Activated T-cell treated with anti-CD3 and anti-CD28 coated beads for 24 hours (primary cell): ENCODE data around the gene SLC29A3.
"Not testable (repeated sequence)": the region's sequence is repeated elsewhere in the genome, so short reads cannot be mapped to it uniquely, and the experiment has no call there.

Experiments used
- DNase-seq: peaks from one replicate; pipeline ENCODE4 v3.0.0-alpha.2; 2020; ENCODE audit warnings: low read depth

The SLC29A3 gene

DNA sequence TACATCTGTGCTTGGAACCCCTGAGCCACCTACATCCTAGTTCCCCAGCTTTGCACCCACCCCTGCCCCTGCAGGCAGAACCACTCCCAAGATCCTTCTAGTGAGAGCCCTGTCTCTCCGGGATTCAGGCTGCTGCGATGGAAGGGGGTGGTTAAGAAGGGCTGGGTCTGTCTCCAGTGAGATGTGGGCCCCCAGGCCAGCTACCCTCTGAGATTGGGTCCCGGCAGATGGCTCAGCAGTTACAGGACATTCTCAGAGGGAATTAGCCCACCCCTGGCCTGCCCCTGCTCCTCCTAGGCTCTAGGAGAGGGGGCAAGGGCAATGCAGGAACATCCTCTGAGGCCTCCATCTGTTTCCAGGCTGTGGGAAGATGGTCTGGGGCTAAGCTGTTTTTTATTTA lies 27.7 kb downstream of the SLC29A3 start:
- DNase-seq = no peak

DNA sequence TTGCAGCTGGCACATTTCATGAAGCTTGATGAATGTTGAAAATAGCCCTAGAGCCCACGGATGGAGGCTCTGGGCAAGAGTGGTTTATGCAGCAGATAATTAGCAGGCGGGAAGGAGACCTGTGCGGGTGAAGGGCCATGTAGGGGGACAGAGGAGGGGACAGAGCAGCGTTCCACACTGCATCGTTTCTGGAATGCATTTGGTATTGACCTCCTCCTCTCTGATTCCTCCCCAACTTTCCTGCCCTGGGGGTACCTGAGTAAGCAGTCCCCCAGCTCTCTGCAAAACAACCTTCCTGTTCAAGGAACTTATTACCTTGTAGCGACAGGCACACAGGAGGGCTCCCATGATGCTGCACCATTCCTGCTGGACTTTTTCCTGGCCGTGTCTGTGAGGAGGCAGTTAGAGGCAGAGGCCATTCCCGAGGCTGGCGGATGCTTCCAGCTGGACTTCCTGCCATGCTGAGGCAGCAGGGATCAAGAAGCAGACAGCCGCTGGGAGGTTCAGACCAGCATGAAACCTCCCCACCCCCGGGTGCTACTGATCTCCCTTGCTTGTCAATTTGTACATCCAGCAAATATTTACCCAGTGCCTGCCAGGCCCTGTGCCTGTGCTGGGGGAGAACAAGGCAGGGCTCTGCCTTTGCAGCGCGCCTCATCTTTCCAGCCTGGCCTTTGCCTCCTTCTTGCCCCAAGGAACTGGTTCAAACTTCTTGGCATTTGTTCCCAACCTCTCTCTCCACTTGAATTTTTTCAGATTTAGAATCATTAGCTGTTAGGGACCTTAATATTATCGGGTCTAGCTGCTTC lies 28.7 kb downstream of the SLC29A3 start:
- DNase-seq = no peak

DNA sequence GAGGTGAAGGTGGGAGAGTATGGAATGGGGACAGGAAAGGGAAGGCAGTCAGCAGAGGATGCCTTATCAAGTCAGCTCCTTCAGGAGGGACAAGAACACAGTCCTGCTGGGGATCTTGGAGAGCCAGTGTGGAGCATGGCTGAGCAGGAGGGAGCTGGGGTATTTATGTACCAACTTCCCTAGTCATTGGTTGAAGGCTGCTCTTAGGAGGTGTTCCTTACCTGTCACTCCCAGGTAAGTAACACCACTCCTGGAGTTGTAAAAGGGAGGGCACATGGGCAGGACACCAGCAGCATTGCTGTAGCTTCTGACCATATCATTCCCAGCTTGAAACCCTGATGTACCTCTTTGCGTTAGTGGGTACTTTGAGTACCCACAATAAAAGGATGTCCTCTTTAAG lies 29.8 kb downstream of the SLC29A3 start:
- no peak for DNase-seq

DNA sequence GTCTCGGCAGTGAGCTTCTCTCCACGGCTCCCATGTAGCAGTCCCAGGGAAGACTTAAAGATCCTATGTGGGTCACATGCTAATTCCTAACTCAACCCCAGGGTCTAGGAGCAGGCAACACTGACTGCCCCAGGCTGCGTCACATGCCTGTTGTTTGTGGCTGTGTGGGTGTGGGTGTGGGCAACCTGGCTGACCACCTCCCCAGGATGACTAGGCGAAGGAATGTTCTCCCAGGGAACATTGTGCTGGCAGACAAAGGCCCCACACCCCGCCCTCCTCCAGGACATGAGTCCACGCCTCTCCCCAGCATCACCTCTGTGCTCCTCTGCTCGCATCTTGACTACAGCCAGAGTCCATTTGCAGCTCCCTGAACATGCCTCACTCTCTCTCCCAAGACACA lies 30.3 kb downstream of the SLC29A3 start:
- DNase-seq = no peak

DNA sequence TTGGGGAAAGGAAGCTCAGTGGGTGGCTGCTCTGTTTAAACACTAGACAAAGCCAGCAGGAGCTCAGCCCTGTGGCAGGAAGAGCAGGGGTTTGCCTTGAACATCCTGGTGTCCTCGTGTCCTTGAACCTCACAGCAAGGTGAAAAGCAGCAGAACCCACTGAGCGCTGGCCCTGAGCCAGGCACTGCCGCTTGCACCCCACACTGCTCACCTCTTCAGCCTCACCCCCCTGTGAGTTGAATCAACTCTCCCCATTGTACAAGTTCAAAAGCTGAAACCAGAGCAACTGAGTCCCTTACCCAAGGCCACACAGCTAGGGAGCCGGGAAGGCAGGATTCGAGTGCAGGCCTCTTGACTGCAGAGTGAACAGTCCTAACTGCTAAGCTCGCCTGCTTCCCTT lies 32.0 kb downstream of the SLC29A3 start:
- DNase-seq = no peak

DNA sequence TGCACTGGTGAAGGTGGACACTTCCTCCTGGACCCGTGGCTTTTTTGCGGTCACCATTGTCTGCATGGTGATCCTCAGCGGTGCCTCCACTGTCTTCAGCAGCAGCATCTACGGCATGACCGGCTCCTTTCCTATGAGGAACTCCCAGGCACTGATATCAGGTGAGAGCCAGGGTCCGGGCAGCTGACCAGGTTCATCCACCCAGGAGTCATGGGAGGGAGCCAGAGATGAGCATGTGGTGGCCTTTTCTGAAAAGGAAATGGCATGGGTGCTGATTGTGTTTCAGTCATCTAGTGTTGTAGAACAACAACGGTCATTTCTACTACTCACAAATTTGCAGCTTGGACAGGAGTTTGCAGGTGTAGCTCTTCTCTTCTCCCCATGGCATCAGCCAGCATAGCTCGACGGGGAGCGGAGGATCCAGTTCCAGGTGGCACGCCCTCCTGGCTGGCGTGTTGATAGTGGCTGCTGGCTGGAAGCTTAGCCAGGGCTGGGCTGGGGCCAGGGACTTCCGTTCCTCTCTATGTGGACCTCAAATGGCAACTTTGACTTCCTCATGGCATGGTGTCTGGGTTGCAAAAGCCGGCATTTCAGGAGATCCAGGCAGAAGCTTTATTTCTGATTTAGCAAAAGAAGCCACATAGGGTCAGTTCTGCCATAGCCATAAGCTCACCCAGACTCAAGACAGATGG lies 32.7 kb downstream of the SLC29A3 start:
- no peak for DNase-seq

DNA sequence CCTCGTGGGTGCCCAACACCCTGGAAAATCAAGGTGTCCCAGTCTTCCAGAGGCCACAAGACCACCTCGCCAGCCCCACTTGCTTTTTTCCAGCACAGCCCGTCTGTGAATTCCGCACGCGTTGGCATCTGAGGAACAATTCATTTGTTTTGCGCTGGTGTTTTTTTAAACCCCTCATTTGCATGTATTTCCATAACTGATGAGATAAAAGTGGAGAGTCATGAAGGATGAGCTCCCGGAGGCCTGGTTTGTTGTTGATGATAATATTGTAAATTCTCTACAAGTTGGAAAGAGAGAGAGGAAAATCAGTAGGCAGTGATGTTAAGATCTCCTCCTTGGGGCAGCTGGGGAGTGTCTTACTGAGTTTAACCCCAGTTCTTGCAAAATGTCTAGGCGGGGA lies 34.6 kb downstream of the SLC29A3 start:
- no peak for DNase-seq

DNA sequence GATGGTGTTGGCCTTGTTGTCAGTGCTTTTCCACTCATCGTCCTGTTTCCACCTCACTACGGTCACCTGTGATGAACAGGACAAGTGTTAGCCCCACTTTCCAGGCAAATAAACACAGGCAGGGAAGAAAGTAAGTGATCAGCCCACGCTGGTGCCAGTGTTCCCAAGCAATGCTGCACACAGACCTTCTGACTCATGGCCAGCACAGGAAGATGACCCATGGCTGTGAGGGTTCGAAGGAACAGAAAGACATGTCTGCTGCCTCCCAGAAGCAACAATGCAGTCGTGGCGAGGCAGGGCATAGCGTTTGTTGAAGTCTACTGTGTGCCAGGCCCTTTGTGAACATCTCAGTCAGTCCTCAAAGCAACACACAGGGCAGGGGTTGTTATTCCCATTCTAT lies 35.7 kb downstream of the SLC29A3 start:
- no peak for DNase-seq

DNA sequence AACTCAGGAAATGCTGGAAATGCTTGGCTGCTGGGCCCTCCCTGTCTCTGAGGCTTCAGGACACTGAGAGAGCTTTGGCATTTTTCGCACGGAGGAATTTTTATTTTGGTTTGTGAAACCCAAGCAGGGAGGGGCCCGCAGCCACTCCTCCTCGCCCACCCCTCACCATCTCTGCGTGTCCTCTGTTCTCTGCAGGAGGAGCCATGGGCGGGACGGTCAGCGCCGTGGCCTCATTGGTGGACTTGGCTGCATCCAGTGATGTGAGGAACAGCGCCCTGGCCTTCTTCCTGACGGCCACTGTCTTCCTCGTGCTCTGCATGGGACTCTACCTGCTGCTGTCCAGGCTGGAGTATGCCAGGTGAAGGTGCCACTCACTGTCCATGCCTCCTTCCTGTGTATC lies 36.8 kb downstream of the SLC29A3 start:
- no peak for DNase-seq

DNA sequence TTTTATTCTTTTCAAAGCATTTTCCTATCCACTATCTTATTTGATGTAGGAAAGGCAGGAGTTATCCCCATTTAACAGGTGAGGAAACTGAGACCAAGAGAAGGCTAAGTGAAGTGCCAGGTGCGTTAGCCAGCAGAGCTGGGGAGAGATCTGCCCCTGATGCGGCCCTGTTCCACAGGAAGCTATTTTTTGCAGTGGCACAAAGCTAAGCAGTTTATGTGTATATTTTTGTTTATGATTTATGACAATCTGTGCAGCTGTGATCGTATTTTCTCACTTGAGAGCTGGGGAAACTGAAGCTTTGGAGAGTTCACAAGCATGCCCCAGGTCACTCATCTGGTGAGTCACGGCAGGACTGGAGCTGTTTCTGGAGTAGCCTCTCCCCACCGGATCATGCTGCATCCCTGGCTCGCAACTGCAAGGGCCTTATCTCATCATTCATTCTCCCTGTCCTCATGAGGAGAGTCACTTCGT lies 38.8 kb downstream of the SLC29A3 start:
- DNase-seq = no peak

DNA sequence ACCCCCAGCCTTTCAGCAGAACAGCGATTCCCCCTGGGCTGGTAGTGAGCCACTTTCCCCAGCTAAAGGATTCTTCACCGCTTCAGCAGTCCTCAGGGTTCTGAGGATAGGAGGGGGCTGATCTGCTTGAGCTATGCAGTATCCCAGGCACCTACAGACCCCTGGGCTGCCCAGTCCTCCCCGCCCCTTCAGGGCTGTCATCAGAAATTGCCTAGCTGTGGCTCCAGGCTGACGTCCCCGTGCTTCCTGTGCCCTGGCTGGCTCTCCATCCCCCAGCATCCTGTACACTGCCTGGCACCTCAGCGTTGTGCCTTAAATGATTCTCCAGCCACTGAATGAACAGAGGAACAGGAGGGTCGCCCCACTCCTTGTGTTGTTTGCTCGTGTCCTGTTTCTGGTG lies 39.2 kb downstream of the SLC29A3 start:
- no peak for DNase-seq

DNA sequence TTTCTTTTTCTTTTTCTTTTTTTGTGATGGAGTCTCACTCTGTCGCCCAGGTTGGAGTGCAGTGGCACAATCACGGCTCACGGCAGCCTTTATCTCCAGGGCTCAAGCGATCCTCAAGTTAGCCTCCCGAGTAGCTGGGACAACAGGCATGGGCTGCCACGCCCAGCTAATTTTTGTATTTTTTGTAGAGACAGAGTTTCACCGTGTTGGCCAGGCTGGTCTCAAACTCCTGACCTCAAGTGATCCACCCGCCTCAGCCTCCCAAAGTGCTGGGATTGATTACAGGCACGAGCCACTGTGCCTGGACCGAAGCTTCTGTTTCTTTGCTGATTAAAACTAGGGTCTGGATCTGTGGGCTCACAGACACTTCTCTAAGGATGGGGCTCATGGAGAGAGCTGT lies 39.8 kb downstream of the SLC29A3 start:
- DNase-seq = not testable (repeated sequence)

DNA sequence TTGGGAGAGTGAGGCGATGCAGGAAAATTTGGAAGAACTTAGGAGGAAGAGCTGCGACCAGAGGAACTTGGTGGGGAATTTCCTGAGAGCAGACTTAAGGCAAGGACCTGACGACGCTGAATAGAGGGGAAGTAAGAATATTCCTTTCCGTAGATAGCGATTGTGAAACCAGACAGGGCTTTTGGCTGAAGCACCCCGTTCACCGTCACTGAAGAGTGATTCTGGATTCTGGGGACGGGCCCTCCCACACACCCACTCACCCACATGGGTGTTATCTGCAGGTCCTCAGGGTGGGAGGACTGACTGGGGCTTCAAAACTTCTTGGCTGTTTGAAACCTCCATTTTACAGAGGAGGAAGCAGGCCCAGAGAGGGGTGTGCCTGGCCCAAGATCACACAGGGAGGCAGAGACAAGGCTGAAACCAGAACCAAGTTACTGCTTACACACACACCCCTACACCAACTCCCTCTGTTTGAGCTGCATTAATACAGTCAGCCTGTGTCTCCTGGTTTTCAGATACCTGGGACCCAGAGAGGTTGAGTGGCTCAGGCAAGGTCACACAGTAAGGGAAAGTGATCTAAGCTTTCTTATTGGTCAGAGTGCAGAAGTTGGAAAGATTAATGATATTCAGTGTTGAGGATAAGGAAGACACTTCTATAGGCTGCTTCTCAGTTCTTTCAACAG lies 40.4 kb downstream of the SLC29A3 start:
- no peak for DNase-seq

DNA sequence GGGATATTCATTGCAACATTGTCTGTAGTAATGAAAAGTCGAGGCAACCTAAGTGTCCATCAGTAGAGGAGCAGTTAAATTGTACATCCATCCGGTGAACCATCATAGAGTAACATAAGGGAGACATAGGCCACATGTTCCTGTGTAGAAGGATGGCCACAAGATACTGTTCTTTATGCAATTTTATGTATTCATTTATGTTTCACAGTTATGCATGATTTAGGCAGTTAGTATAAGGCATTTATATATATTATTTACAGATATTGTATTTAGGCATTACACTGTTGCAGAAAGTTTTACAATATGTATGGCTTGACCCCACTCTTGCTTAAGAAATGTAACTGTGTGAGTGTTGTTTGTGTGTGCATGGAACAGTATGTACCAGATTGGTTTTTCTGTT lies 41.7 kb downstream of the SLC29A3 start:
- DNase-seq = no peak

DNA sequence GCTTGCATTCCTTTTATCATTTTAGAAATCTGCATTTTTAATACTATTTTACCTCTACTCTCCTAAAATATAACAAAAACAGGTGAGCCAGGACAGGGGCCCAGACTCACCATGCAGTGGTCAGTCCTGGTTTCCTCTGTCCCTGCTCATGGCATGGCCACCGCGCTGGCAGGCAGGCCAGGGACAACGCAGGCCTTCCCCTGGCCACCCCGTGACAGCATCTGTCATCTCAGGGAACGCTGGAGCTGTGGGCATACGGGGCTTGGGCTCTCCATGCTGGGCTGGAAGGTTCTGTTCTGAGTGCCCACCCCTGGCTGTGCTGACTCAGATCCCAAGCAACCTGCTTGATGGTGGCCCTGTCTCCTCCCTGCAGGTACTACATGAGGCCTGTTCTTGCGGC lies 42.5 kb downstream of the SLC29A3 start:
- no peak for DNase-seq

DNA sequence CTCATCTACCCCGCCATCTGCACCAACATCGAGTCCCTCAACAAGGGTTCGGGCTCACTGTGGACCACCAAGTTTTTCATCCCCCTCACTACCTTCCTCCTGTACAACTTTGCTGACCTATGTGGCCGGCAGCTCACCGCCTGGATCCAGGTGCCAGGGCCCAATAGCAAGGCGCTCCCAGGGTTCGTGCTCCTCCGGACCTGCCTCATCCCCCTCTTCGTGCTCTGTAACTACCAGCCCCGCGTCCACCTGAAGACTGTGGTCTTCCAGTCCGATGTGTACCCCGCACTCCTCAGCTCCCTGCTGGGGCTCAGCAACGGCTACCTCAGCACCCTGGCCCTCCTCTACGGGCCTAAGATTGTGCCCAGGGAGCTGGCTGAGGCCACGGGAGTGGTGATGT lies 43.1 kb downstream of the SLC29A3 start:
- DNase-seq = no peak

DNA sequence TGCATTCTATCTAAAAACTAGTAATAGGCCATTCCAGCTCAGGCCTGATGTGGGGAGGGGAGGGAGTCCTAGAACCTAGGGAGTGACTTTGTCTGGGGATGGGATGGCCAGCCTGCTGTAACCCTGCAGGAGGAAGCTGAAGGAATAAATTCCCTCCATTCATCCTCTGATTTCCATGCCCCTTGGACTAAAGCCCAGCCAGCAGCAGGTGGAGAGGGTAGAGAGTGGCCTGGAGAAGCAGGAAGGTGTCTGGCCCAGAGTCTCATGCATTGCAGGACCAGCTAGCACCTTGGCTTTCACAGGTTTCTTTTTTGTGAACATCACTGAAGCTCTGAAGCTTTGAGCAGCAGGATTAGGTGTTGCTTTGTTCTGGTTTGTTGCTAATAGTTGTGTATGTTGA lies 44.9 kb downstream of the SLC29A3 start:
- DNase-seq = no peak

DNA sequence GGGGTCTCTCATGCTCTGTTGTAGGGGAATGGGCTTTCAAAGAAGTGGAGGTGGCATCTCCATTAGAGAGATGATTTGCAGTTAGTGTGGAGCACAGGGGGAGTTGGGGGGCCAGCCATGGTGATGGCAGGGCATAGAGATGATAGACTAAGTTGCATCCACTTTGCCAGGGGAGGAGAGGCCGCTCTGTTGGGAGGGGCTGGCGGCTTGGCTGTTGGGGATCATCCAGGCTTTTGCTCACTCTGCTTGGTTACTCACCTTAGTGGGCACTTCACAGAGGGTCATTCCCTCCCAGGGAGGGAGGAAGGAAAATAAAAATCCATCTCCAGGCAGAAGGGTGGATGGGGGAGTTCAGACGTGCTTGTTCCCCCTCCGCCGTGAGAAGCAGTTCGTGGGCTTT lies 46.3 kb downstream of the SLC29A3 start:
- no peak for DNase-seq

DNA sequence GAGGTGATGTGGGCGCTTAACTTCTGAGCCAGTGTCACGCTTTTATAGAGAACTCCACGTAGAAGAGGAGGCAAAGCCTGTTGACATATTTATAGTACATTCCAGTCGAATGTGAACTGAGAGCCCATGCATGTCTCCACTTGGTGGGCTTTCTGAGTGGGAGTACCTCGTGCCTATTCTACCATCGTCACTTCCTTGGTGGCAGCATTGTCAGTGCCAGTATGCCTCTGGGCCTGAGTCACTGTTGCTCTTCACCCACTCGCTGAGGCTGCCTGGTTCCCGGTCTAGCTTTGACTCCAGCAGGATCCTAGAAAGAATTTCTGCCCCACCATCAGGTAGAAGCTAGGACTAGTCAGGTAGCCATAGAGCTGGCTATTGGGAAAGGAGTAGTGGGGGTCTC lies 47.6 kb downstream of the SLC29A3 start:
- DNase-seq = no peak

DNA sequence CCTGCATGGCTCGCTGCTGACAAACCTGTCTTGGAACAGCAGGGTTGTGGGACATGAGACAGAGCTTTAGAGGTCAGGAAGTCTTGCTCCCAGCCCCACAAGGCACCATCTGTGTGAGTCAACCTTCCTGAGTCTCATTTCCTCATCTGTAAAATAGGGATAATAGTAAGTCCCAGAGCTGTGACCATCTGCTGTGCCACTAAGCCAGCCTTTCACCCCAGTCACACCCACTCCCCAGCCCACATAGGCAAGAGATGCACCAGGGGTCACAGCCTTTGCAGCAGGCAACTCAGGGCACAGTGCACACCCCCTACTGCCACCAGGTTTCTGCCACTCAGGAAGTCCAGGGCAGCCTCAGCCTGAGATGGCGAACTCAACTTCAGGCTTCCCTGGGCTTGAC lies 48.2 kb downstream of the SLC29A3 start:
- no peak for DNase-seq

DNA sequence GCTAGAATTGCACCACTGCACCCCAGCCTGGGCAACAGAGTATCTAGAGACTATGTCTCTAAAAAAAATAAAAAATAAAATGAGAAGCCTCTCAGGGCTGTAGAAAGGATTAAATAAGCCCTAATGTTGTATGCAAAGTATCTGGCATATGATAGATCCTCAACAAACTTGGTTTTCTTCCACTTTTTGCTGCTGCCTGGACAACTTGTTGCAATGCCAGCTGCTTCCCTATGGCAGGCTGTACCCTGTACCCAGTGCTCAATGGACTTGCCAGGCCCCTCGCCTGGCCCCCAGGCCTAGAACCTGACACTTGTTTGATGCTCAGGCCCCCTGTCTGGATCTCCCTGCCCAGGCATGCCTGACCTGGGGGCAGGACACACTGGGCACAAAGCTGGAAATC lies 49.1 kb downstream of the SLC29A3 start:
- DNase-seq = no peak

DNA sequence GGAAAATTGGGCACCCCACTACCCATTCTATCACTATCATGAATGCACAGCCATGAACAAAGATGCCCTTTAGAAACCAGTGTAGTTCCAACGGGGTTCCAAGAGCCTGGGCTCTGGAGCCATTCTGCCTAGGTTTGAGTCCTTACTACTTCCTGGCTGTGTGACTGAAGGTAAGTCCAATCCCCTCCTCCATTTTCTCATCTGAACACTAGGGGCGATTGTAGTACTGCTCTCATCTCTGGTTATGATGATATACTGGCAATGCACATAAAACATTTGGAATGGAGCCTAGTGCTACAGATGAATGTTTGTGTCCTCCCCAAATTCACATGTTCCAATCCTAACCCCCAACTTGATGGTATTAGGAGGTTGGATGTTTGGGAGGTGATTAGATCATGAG lies 49.6 kb downstream of the SLC29A3 start:
- DNase-seq = no peak

DNA sequence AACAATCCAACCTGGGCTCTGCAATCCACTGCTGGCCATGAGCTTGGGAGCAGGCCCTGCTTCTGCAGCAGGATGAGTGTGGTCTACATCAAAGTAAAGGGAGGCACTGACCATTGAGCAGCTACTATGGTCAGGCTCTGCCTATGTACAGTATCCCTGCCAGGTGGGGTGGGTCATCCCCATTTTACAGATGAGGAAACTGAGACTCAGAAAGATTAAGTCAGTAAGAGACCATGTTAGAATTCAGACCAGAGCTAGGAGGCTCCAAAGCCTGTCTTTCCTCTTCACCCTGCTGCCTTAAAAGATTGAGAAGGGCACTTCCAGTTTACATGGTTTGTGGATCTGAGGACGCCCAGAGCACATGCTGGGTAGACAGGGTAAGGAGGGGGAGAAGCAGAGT lies 50.5 kb downstream of the SLC29A3 start:
- no peak for DNase-seq
